SU-DHL-6 (cell line): ENCODE results near the gene POC1B.

Experiments used
- H2AFZ ChIP-seq: fragments of 200-600 bp; sonication (generic); 2 replicates; pipeline ENCODE4 v1.6.1; 2014; ENCODE audit warnings: low read depth, mild to moderate bottlenecking, moderate library complexity, mixed read lengths, antibody characterized with exemption, low read length; ENCODE audit not compliant: severe bottlenecking
- H3F3A ChIP-seq: fragments of 200-600 bp; shearing (Covaris generic); 2 replicates; pipeline ENCODE4 v1.6.0; 2016; ENCODE audit warnings: antibody characterized with exemption, mild to moderate bottlenecking; ENCODE audit not compliant: insufficient read depth
- H3K27ac ChIP-seq: fragments of 200-600 bp; sonication (generic); 2 replicates; pipeline ENCODE4 v1.5.1; 2016; ENCODE audit warnings: low read depth, mild to moderate bottlenecking, low read length, moderate library complexity, mixed read lengths
- H3K27me3 ChIP-seq: fragments of 200-600 bp; sonication (generic), shearing (Covaris generic); 2 replicates; pipeline ENCODE4 v1.6.0; 2014; ENCODE audit warnings: mild to moderate bottlenecking, low read length
- H3K36me3 ChIP-seq: fragments of 200-600 bp; sonication (generic); 2 replicates; pipeline ENCODE4 v1.6.1; 2014; ENCODE audit warnings: mild to moderate bottlenecking, low read length, mixed read lengths
- H3K4me2 ChIP-seq: fragments of 300-600, 200-600 bp; shearing (Covaris generic), sonication (generic); 2 replicates; pipeline ENCODE4 v1.6.0; 2014; ENCODE audit warnings: low read length, low read depth, mild to moderate bottlenecking; ENCODE audit not compliant: poor library complexity, severe bottlenecking
- H3K4me3 ChIP-seq: fragments of 200-600 bp; sonication (generic); 2 replicates; pipeline ENCODE4 v1.5.1; 2014; ENCODE audit warnings: antibody characterized with exemption, low read length, mild to moderate bottlenecking, mixed read lengths; ENCODE audit not compliant: insufficient read depth, poor library complexity, severe bottlenecking
- H3K79me2 ChIP-seq: fragments of 200-600 bp; sonication (generic); 2 replicates; pipeline ENCODE4 v1.6.1; 2014; ENCODE audit warnings: mild to moderate bottlenecking, low read length, moderate library complexity; ENCODE audit not compliant: insufficient read depth
- H3K9ac ChIP-seq: fragments of 200-600 bp; sonication (generic); 2 replicates; pipeline ENCODE4 v1.7.0; 2014; ENCODE audit warnings: mild to moderate bottlenecking, low read length
- H3K9me2 ChIP-seq: fragments of 200-600 bp; sonication (generic); replicated peaks from 2 replicates; pipeline ENCODE4 v1.6.1; 2014; ENCODE audit warnings: low read length; ENCODE audit not compliant: insufficient read depth
- H3K9me3 ChIP-seq: fragments of 200-600 bp; sonication (generic); 2 replicates; pipeline ENCODE4 v1.6.1; 2014; ENCODE audit warnings: low read length, mixed read lengths; ENCODE audit not compliant: insufficient read depth
- H4K20me1 ChIP-seq: fragments of 200-600 bp; sonication (generic); 2 replicates; pipeline ENCODE4 v1.6.1; 2014; ENCODE audit warnings: low read depth, mild to moderate bottlenecking, antibody characterized with exemption, low read length, moderate library complexity, mixed read lengths
- CTCF ChIP-seq: fragments of 200-600 bp; sonication (generic); IDR thresholded peaks from one replicate; pipeline ENCODE4 v1.5.1; 2017; ENCODE audit warnings: antibody characterized with exemption, mild to moderate bottlenecking, low read length, moderate library complexity; ENCODE audit not compliant: insufficient read depth, poor library complexity, severe bottlenecking
- EZH2phosphoT487 ChIP-seq: fragments of 200-600 bp; sonication (generic), shearing (Covaris generic); conservative IDR thresholded peaks from 2 replicates; pipeline ENCODE4 v1.6.1; 2018; ENCODE audit warnings: mild to moderate bottlenecking, antibody characterized with exemption, low read length, moderate library complexity, mixed read lengths

Gene POC1B

GRCh38 chr12:89470741-89471509, 54.9 kb downstream of the POC1B start:
- Histone ChIP-seq H3K4me3 (no peak overlapping the region), H3K9ac (no peak overlapping the region), H3K36me3 (peaks cover 6% of the 10 kb centered on the region; the same call in 1 of the 2 replicates), H3K9me3 (no peaks in the 10 kb centered on the region), H4K20me1 (no peaks in the 10 kb centered on the region), H3K9me2 (no peaks in the 10 kb centered on the region), H3K79me2 (no peaks in the 10 kb centered on the region), H3K27ac (no peak overlapping the region), H3K27me3 (no peaks in the 10 kb centered on the region), H3K4me2 (no peak overlapping the region), H3F3A (no peaks in the 10 kb centered on the region), H2AFZ (no peak overlapping the region)
- TF ChIP-seq CTCF (peak; percentile 56), EZH2phosphoT487 (no peak)

- no peaks in the 10 kb centered on the region for H3K9me3 ChIP-seq
- no peak overlapping the region for H2AFZ ChIP-seq
- no peak overlapping the region for H3K27ac ChIP-seq
- H3K79me2 ChIP-seq: no peaks in the 10 kb centered on the region
- H3K36me3 ChIP-seq: peaks cover 6% of the 10 kb centered on the region; the same call in 1 of the 2 replicates
- no peak overlapping the region for H3K4me2 ChIP-seq
- no peak for TF ChIP-seq EZH2phosphoT487
- no peak for TF ChIP-seq CTCF
- no peak overlapping the region for H3K4me3 ChIP-seq
- no peaks in the 10 kb centered on the region for H3K27me3 ChIP-seq
- no peaks in the 10 kb centered on the region for H3F3A ChIP-seq
- H3K9ac ChIP-seq: no peak overlapping the region
- no peaks in the 10 kb centered on the region for H4K20me1 ChIP-seq
- no peaks in the 10 kb centered on the region for H3K9me2 ChIP-seq
Measured at GRCh38 chr12:89469361-89469760, 56.5 kb downstream of the POC1B start.

- Histone ChIP-seq H3F3A (no peaks in the 10 kb centered on the region), H3K9me3 (no peaks in the 10 kb centered on the region), H3K4me2 (no peak overlapping the region), H3K9me2 (no peaks in the 10 kb centered on the region), H4K20me1 (no peaks in the 10 kb centered on the region), H3K4me3 (no peak overlapping the region), H3K79me2 (no peaks in the 10 kb centered on the region), H3K27ac (no peak overlapping the region), H3K9ac (no peak overlapping the region), H3K36me3 (peaks cover 6% of the 10 kb centered on the region; the same call in 1 of the 2 replicates), H2AFZ (no peak overlapping the region), H3K27me3 (no peaks in the 10 kb centered on the region)
- TF ChIP-seq EZH2phosphoT487: no peak
- TF ChIP-seq CTCF: no peak
Measured at GRCh38 chr12:89468648-89469326, 57.1 kb downstream of the POC1B start.
